Upper lobe of left lung (tissue), 6 donors: ENCODE data around the gene CSNK1A1L. TPM values are rescaled to one million over a fixed set of nuclear protein-coding genes. Genes with fewer than 3 reads are reported as not detected.
A peak's percentile ranks its signal among the peaks of the same experiment; 100 is the strongest.
"Not testable (repeated sequence)": the region's sequence is repeated elsewhere in the genome, so short reads cannot be mapped to it uniquely, and the experiment has no call there.

ENCODE experiments used
- ATAC-seq, 2 donors: fragments of 200-7000 bp; cut with Tn5 transposase; one replicate each; pipeline ENCODE4 v1.9.1; 2022; ENCODE audit warnings: mild to moderate bottlenecking in 2 of 2, moderate library complexity in 2 of 2; ENCODE audit not compliant: low FRiP score in 2 of 2
- DNase-seq, 2 donors: peaks; one replicate each; pipeline ENCODE4 v3.0.0-alpha.2; 2019 to 2020
- H3K27ac ChIP-seq, 4 donors: fragments of 200-600 bp; sonication (generic); one replicate each; pipeline ENCODE4 v1.5.1; 2016 to 2019
- H3K27me3 ChIP-seq, 4 donors: fragments of 200-600 bp; sonication (generic); one replicate each; pipeline ENCODE4 v1.5.1; 2017 to 2019
- H3K36me3 ChIP-seq, 4 donors: fragments of 200-600 bp; sonication (generic); one replicate each; pipeline ENCODE4 v1.5.1; 2016 to 2019
- H3K4me1 ChIP-seq, 4 donors: fragments of 200-600 bp; sonication (generic); one replicate each; pipeline ENCODE4 v1.5.1; 2018 to 2019
- H3K4me3 ChIP-seq, 4 donors: fragments of 200-600 bp; sonication (generic); one replicate each; pipeline ENCODE4 v1.5.1; 2017 to 2019; ENCODE audit warnings: mild to moderate bottlenecking in 2 of 4, moderate library complexity in 1 of 4
- H3K9me3 ChIP-seq, 4 donors: fragments of 200-600 bp; sonication (generic); one replicate each; pipeline ENCODE4 v1.5.1; 2018 to 2019
- EP300 ChIP-seq, 4 donors: sonication (generic); formaldehyde crosslinking; IDR thresholded peaks; one replicate each; pipeline ENCODE4 v1.5.1; 2017; ENCODE audit warnings: antibody characterized with exemption in 4 of 4, control low read depth in 2 of 4
- POLR2A ChIP-seq, 4 donors: fragments of 450-650 bp; IDR thresholded peaks; one replicate each; pipeline ENCODE4 v1.5.1; 2016 to 2017; ENCODE audit warnings: antibody characterized with exemption in 4 of 4, mild to moderate bottlenecking in 2 of 4
- POLR2AphosphoS5 ChIP-seq, 2 donors: sonication (generic); formaldehyde crosslinking; IDR thresholded peaks; one replicate each; pipeline ENCODE4 v1.5.1; 2017; ENCODE audit warnings: antibody characterized with exemption in 2 of 2
- WGBS, 2 donors: methylation state at CpG; one replicate each; pipeline ENCODE4 v1.1.5; 2017 to 2018; 5-methylcytosine and 5-hydroxymethylcytosine counted together
- total RNA-seq, 6 donors: library from RNA; depleted of rRNA in 4 of 6; stranded (reverse); fragments of >200 nt in 4 of 6; gene quantifications; one replicate each; pipeline versions ENCODE4 v1.1.0 to v1.2.1, GENCODE V29; 2016 to 2021
- TF ChIP-seq, protein P1 (sequence below), 6 experiments: fragments of 450-650 bp in 4 of 6; fragments of 200-600 bp in 2 of 6; sonication (generic) in 2 of 6; IDR thresholded peaks; one replicate each; pipeline ENCODE4 v1.5.1; 2016 to 2019; ENCODE audit warnings: antibody characterized with exemption in 6 of 6
- donor health status: DM: no; HTN: no; CAD: no; lungs with moderate emphysema.
- donor health status: DM: no; HTN: yes; CAD: no; lungs with severe emphysema.

The CSNK1A1L gene
- total RNA-seq, 6 donors from 2014 or later: not detected

DNA sequence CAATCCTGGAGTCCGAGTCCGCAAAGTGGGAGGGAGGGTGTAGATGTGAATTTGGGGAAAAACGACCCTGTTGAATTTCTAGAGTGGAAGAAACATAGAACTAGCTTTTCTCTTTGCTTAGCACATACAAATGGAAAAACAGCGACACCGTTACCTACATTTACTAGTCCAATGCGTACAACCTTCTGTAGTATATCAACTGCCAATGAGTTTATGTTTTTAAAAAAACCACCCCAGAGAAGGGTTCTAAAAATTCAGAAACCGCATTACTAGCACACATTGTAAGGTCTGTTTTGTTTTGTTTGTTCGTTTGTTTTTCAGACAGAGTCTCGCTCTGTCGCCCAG, 45.6 kb downstream of the CSNK1A1L start:
- Histone ChIP-seq H3K9me3 (no peaks in the 10 kb centered on the region), H3K27ac (peak overlapping the region; percentile 94 to 97 (median 96)), H3K36me3 (peaks cover 0 to 3% (median 0%) of the 10 kb centered on the region in 4 donors), H3K4me1 (peaks cover 15 to 25% (median 16%) of the 10 kb centered on the region in 4 donors), H3K4me3 (peak overlapping the region; percentile 15 to 97 (median 80)), H3K27me3 (no peaks in the 10 kb centered on the region)
- 23 to 25% methylated on average over 10 of the region's 10 CpGs for WGBS, 2 donors
- ATAC-seq (no peak), DNase-seq (no peak)
- TF ChIP-seq POLR2AphosphoS5 (IDR thresholded peaks at IDR 0.05) (no peak), POLR2A (IDR thresholded peaks at IDR 0.05) (no peak), EP300 (IDR thresholded peaks at IDR 0.05) (no peak)
- TF ChIP-seq, protein P1, sequence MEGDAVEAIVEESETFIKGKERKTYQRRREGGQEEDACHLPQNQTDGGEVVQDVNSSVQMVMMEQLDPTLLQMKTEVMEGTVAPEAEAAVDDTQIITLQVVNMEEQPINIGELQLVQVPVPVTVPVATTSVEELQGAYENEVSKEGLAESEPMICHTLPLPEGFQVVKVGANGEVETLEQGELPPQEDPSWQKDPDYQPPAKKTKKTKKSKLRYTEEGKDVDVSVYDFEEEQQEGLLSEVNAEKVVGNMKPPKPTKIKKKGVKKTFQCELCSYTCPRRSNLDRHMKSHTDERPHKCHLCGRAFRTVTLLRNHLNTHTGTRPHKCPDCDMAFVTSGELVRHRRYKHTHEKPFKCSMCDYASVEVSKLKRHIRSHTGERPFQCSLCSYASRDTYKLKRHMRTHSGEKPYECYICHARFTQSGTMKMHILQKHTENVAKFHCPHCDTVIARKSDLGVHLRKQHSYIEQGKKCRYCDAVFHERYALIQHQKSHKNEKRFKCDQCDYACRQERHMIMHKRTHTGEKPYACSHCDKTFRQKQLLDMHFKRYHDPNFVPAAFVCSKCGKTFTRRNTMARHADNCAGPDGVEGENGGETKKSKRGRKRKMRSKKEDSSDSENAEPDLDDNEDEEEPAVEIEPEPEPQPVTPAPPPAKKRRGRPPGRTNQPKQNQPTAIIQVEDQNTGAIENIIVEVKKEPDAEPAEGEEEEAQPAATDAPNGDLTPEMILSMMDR (IDR thresholded peaks at IDR 0.05): no peak

DNA sequence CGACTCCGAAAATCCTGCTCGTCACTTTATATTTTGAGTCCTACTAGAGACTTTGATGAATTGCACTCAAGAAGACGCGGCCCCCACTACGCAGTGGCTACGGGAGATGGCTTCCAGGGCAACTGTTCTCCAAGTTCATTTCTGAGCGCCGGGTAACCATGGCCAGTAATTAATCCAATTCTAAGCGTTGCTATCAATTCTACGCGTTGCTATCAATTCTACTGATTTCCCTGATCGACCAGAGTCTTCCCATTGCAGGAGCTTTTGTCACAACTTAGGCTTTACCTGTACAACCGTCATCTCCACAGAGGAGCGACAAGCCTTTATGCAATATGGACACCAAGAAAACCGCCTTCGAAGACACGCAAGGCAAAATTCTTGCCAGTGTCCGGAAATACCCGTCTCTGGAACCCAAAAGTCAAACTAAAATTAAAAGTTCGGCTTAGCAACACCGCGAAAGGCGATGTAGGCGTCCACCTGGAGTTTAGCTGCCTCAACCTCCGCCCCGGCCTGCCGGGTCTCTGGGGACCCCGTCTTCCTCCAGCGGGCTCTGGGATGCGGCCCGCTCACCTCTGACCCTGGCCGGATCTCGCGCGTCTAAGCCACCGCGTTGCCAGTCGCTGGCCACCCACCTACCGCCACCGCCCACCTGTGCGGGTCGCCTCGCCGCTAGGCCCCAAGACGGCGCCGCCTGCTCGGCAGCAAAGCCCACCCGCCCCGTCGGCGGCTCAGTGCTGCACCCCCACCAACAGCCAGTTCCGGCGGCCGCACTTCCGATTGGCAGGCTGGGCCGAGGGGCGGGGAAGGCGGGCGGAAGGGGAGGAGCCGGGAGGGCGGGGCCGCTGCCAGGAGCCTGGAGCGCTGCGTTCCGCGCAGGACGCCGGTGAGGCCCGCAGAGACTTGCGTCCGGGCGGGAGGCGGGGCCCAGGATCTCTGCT, 46.3 kb downstream of the CSNK1A1L start, which contains the start of gene SUPT20H:
TSS of gene SUPT20H (minus strand) at position 779 of the 938 bp plus-strand sequence. CDS start 8,198 bp downstream, outside the sequence.
- peak within 1 kb of the TSS; percentile 79 to 97 (median 89) for H3K4me3 ChIP-seq
- ATAC-seq: peak; percentile 99 to 100
- H3K4me1 ChIP-seq: peaks cover 15 to 25% (median 16%) of the 10 kb centered on the region in 4 donors
- TF ChIP-seq EP300 (IDR thresholded peaks at IDR 0.05): peak in 1 of 4 donors; percentile 37
- peak in 3 of 4 donors; percentile 80 to 94 (median 91) for TF ChIP-seq POLR2A (IDR thresholded peaks at IDR 0.05)
- TF ChIP-seq, protein P1 (IDR thresholded peaks at IDR 0.05): no peak
- TF ChIP-seq POLR2AphosphoS5 (IDR thresholded peaks at IDR 0.05): peak; percentile 94 to 97
- H3K27ac ChIP-seq: peak within 1 kb of the TSS; percentile 94 to 97 (median 96)
- no peaks in the 10 kb centered on the region for H3K27me3 ChIP-seq
- no peaks in the 10 kb centered on the region for H3K9me3 ChIP-seq
- H3K36me3 ChIP-seq: peaks cover 0 to 3% (median 0%) of the 10 kb centered on the region in 4 donors
- peak; percentile 97 to 99 for DNase-seq
- 0 to 1% methylated on average over 47 to 57 of the region's 75 CpGs for WGBS, 2 donors

DNA sequence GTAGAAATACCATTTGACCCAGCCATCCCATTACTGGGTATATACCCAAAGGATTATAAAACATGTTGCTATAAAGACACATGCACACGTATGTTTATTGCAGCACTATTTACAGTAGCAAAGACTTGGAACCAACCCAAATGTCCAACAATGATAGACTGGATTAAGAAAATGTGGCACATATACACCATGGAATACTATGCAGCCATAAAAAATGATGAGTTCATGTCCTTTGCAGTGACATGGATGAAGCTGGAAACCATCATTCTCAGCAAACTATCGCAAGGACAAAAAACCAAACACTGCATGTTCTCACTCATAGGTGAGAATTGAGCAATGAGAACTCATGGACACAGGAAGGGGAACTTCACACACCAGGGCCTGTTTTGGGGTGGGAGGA, 49.2 kb downstream of the CSNK1A1L start:
- not testable (repeated sequence) for H3K4me3 ChIP-seq, H3K36me3 ChIP-seq, H3K9me3 ChIP-seq, ATAC-seq, H3K27ac ChIP-seq, DNase-seq, H3K27me3 ChIP-seq
- WGBS, 2 donors: 82 to 100% methylated on average over 2 of the region's 2 CpGs
- peaks cover 15 to 25% (median 16%) of the 10 kb centered on the region in 4 donors for H3K4me1 ChIP-seq

Other genes with a start within 250 kb of the CSNK1A1L start
- gene SMAD9, start 185.4 kb downstream of the CSNK1A1L start, total RNA-seq: 10 to 100 TPM in 4 of 6 donors, 1 to 10 TPM in 2; 8.4 to 15.9 (median 11.5) TPM
- gene ALG5, start 106.3 kb downstream of the CSNK1A1L start, total RNA-seq: 10 to 100 TPM in 5 of 6 donors, 1 to 10 TPM in 1; 7.2 to 45.9 (median 30.0) TPM
- gene EXOSC8, start 104.9 kb downstream of the CSNK1A1L start, total RNA-seq: 10 to 100 TPM; 21.4 to 44.0 (median 27.2) TPM
- gene SUPT20H, start 46.0 kb downstream of the CSNK1A1L start, total RNA-seq: 10 to 100 TPM; 31.7 to 82.7 (median 44.0) TPM